GM12891 (cell line): Measurements from ENCODE around the gene CD84.

Experiments
- PAX5 ChIP-seq: IDR thresholded peaks from 2 replicates; pipeline ENCODE4 v1.6.1; 2011; ENCODE audit warnings: low read length, moderate library complexity, mild to moderate bottlenecking; ENCODE audit not compliant: insufficient read depth, severe bottlenecking
- POLR2A ChIP-seq: IDR thresholded peaks from 2 replicates; pipeline ENCODE4 v1.6.1; 2011; ENCODE audit warnings: low read depth, low read length, control low read depth
- POLR2AphosphoS5 ChIP-seq: IDR thresholded peaks from 2 replicates; pipeline ENCODE4 v1.6.1; 2011; ENCODE audit warnings: low read depth, low read length, control low read depth
- SPI1 ChIP-seq: IDR thresholded peaks from 2 replicates; pipeline ENCODE4 v1.6.1; 2011; ENCODE audit warnings: low read depth, low read length, control low read depth
- TAF1 ChIP-seq: IDR thresholded peaks from 2 replicates; pipeline ENCODE4 v1.6.1; 2011; ENCODE audit warnings: low read depth, low read length, control low read depth

GRCh38 chr1:160577671-160578070 is 1.6 kb downstream of the CD84 start:
- TF ChIP-seq POLR2AphosphoS5 (no peak), POLR2A (no peak), TAF1 (no peak), PAX5 (no peak), SPI1 (no peak)
